GM12801 (cell line): ENCODE measurements around the gene PPP1R27.

Experiments
- CTCF ChIP-seq: IDR thresholded peaks from one replicate; pipeline ENCODE4 v1.5.1; 2011; ENCODE audit warnings: control low read depth; ENCODE audit not compliant: insufficient read length; ENCODE audit errors: extremely low read depth

The PPP1R27 gene

GRCh38 chr17:81858967-81859905 lies 24.4 kb upstream of the PPP1R27 start:
- TF ChIP-seq CTCF: no peak

GRCh38 chr17:81858170-81858966 lies 23.5 kb upstream of the PPP1R27 start:
- TF ChIP-seq CTCF: no peak

- TF ChIP-seq CTCF: no peak
Measured at GRCh38 chr17:81854974-81855774, 20.3 kb upstream of the PPP1R27 start.

GRCh38 chr17:81852237-81852636 lies 17.4 kb upstream of the PPP1R27 start:
- TF ChIP-seq CTCF: no peak

- TF ChIP-seq CTCF: no peak
Measured at GRCh38 chr17:81851423-81851822, 16.6 kb upstream of the PPP1R27 start.

- TF ChIP-seq CTCF: no peak
Measured at GRCh38 chr17:81849457-81849856, 14.6 kb upstream of the PPP1R27 start.
